GM19452 (cell line): ENCODE data around the gene ADCY9.
"Not testable (repeated sequence)": the region's sequence is repeated elsewhere in the genome, so short reads cannot be mapped to it uniquely, and the experiment has no call there.

Experiments used
- ATAC-seq: cut with Tn5 transposase; IDR thresholded peaks from one replicate; pipeline ENCODE4 v1.9.1; 2021; ENCODE audit not compliant: unreplicated experiment

Gene ADCY9

GRCh38 chr16:3934491-3935181 is 181.6 kb downstream of the ADCY9 start:
- ATAC-seq: no peak

DNA sequence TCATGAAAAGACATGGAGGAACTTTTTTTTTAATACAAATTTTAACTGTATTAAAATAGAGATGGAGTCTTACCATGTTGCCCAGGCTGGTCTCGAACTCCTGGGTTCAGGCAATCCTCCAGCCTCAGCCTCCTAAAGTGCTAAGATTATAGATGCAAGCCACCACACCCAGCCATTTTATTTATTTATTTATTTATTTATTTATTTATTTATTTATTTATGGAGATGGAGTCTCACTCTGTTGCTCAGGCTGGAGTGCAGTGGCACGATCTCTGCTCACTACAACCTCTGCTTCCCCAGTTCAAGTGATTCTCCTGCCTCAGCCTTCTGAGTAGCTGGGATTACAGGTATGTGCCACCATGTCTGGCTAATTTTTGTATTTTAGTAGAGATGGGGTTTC is 189.1 kb downstream of the ADCY9 start:
- ATAC-seq: not testable (repeated sequence)

DNA sequence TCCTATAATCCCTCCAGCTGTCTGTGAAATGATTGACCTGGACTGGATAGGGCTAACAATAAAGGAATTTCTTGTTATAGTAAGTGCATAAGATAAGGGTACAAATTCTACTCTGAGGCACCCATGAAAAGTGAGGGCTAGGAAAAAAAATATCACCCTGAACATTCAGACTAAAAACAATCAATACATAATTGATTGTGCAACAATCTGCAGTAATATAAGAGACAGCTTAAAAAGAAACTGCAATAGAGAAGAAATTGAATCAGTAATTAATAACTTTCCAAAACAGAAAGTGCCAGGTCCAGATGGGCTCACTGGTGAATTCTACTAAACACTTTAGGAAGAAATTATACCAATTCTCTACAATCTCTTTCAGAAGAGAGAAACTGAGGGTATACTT is 191.5 kb downstream of the ADCY9 start:
- ATAC-seq: no peak

DNA sequence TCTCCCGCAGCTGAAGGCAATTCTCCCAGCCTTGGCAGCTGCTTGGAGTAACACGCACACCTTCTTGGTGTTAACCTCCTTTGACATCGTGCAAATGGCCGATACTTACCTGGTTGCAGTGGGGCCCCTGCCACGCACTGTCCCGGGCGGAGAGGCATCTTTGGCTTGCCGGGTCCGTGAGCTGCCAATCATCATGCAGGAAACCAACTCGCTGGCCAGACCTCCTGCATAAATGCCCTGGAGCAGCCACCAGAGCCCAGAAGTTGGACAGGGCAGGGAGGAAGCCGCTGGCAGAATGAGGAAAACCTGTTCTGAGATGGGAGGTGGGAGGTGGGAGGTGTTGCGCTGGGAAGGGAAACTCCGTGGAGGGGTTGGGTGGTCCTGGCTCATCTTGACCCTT is 194.0 kb downstream of the ADCY9 start:
- ATAC-seq: no peak

DNA sequence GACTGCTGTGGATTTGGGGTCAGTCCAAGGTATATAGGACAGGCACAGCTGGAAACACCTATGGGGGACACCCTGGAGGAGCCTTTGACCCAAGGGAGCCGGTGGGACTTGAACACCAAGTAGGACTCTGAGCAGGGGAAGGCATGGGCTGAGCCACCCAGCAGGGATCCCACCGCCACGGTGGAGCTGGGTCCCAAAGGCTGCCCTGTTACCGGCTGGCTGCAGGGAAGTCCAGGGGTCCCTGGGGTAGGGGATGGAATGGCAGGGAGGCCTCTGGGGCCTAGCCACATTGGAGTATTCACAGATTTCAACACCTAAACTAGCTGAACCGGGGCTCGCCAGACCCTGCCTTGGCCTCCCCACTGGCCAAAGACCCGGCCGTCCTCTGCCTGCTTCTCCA is 196.0 kb downstream of the ADCY9 start:
- ATAC-seq: no peak

- no peak for ATAC-seq
These were observed 196.8 kb downstream of the ADCY9 start for GRCh38 chr16:3919413-3919812.

GRCh38 chr16:3915426-3916260 is 200.6 kb downstream of the ADCY9 start:
- ATAC-seq: no peak

DNA sequence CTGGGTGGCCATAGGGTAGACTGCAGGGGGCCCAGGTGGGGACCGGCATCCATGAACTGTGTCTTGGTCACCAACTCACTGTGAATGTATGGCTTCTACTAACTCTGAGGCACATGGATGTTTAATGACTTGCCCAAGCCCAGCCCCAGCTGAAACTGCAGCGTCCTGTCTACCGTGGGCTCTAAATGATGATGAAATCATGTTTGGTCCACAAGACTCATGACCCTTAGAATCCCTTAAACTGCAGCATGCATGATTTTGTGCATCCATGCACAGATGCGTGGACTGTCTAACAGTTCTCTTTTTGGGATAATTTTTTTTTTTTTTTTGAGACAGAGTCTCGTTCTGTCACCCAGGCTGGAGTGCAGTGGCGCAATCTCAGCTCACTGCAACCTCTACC is 203.3 kb downstream of the ADCY9 start:
- ATAC-seq: no peak
